Fibroblast of lung (primary cell): ENCODE results near the gene GRB2. TPM values are rescaled to one million over a fixed set of nuclear protein-coding genes. Genes with fewer than 3 reads are reported as not detected.
"Not testable (repeated sequence)": the region's sequence is repeated elsewhere in the genome, so short reads cannot be mapped to it uniquely, and the experiment has no call there.

Experiments
- DNase-seq, 2 donors: peaks; one replicate each; pipeline versions ENCODE4 v3.0.0 to v3.0.0-alpha.2; 2010; ENCODE audit warnings: low read depth in 2 of 2
- H2AFZ ChIP-seq: 2 replicates; pipeline ENCODE4 v1.5.1; 2012; ENCODE audit warnings: low read length, control low read depth, inconsistent platforms
- H3K27ac ChIP-seq: 2 replicates; pipeline ENCODE4 v1.5.1; 2011; ENCODE audit warnings: low read length, control low read depth; ENCODE audit not compliant: insufficient read depth
- H3K27me3 ChIP-seq: 2 replicates; pipeline ENCODE4 v1.5.1; 2011; ENCODE audit warnings: mild to moderate bottlenecking, low read length; ENCODE audit not compliant: control insufficient read depth, insufficient read depth
- H3K36me3 ChIP-seq: 2 replicates; pipeline ENCODE4 v1.5.1; 2011; ENCODE audit warnings: low read length; ENCODE audit not compliant: control insufficient read depth, insufficient read depth
- H3K4me1 ChIP-seq: 2 replicates; pipeline ENCODE4 v1.5.1; 2011; ENCODE audit warnings: low read length; ENCODE audit not compliant: control insufficient read depth, insufficient read depth; ENCODE audit errors: extremely low read depth
- H3K4me2 ChIP-seq: 2 replicates; pipeline ENCODE4 v1.5.1; 2011; ENCODE audit warnings: low read length, control low read depth; ENCODE audit not compliant: insufficient read depth; ENCODE audit errors: extremely low read depth
- H3K4me3 ChIP-seq, 4 experiments: fragments of 200-600 bp in 1 of 4; sonication (generic) in 1 of 4; replicated peaks in 1 of 4; 2 replicates each; pipeline ENCODE4 v1.5.1; 2011 to 2016; ENCODE audit warnings: low read length in 4 of 4, low read depth in 3 of 4, mild to moderate bottlenecking in 3 of 4, control low read depth in 2 of 4, inconsistent platforms in 1 of 4, mixed read lengths in 1 of 4; ENCODE audit not compliant: insufficient read depth in 1 of 4; ENCODE audit errors: control extremely low read depth in 1 of 4
- H3K79me2 ChIP-seq: 2 replicates; pipeline ENCODE4 v1.5.1; 2012; ENCODE audit warnings: mild to moderate bottlenecking, low read length, inconsistent platforms; ENCODE audit not compliant: control insufficient read depth, insufficient read depth
- H3K9ac ChIP-seq: 2 replicates; pipeline ENCODE4 v1.5.1; 2011; ENCODE audit warnings: mild to moderate bottlenecking, low read length, control low read depth; ENCODE audit not compliant: insufficient read depth
- H3K9me3 ChIP-seq: 2 replicates; pipeline ENCODE4 v1.5.1; 2012; ENCODE audit warnings: low read depth, low read length; ENCODE audit not compliant: control insufficient read depth, insufficient read depth
- H4K20me1 ChIP-seq: 2 replicates; pipeline ENCODE4 v1.5.1; 2011; ENCODE audit warnings: low read length; ENCODE audit not compliant: control insufficient read depth, insufficient read depth; ENCODE audit errors: extremely low read depth
- EZH2 ChIP-seq: IDR thresholded peaks from 2 replicates; pipeline ENCODE4 v1.5.1; 2012; ENCODE audit warnings: low read length, control low read depth, mild to moderate bottlenecking; ENCODE audit errors: missing control alignments
- polyA plus RNA-seq, 2 donors: library from polyadenylated mRNA; depleted of rRNA in 1 of 2; stranded (reverse) in 1 of 2; unstranded in 1 of 2; fragments of >200 nt; gene quantifications; 2 replicates each; pipeline ENCODE4 v1.2.1, GENCODE V29; 2011 to 2012; ENCODE audit warnings: missing spikeins in 1 of 2
- total RNA-seq: library from RNA; depleted of rRNA; stranded (reverse); fragments of >200 nt; gene quantifications from 2 replicates; pipeline ENCODE4 v1.2.1, GENCODE V29; 2014
- TF ChIP-seq, protein P1 (sequence below), 2 donors: IDR thresholded peaks in 1 of 2; conservative IDR thresholded peaks in 1 of 2; 1 replicate in 1 of 2; 2 replicates in 1 of 2; pipeline ENCODE4 v1.5.1; 2011 to 2012; ENCODE audit warnings: low read length in 2 of 2, control low read depth in 1 of 2, inconsistent platforms in 1 of 2, low read depth in 1 of 2, mild to moderate bottlenecking in 1 of 2

GRB2 gene
- total and polyA plus RNA-seq, 2 donors (not counting 1 experiment from before 2014, with no cell fraction given): 68.9 to 69.7 TPM

DNA sequence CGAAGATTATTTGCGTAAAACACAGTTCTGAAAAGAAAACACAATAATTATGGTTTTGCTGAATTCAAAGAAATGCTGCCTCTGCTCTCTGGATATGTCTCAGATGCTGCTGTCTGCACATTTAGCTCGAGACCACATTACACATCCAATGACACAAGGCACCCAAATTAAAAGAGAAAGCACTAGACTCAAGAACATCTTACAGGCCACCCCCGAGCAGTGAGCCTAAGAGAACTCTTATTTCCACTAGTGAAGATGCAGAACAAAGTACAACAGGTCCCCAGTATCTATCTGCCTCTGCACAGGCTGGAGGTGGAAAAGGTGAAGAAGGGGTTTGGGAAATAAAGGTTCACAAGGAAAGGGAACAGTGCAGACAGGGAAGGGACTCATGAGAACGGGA, 33.5 kb downstream of the GRB2 start:
- Histone ChIP-seq H3K4me3 (no peak overlapping the region), H4K20me1 (peaks cover 6% of the 10 kb centered on the region), H3K36me3 (no peaks in the 10 kb centered on the region), H3K4me2 (no peak overlapping the region), H3K4me1 (no peaks in the 10 kb centered on the region), H3K27me3 (no peaks in the 10 kb centered on the region), H3K27ac (no peak overlapping the region), H2AFZ (no peak overlapping the region), H3K9me3 (no peaks in the 10 kb centered on the region), H3K9ac (no peak overlapping the region), H3K79me2 (peaks cover 41% of the 10 kb centered on the region)
- TF ChIP-seq EZH2: no peak
- TF ChIP-seq, protein P1, sequence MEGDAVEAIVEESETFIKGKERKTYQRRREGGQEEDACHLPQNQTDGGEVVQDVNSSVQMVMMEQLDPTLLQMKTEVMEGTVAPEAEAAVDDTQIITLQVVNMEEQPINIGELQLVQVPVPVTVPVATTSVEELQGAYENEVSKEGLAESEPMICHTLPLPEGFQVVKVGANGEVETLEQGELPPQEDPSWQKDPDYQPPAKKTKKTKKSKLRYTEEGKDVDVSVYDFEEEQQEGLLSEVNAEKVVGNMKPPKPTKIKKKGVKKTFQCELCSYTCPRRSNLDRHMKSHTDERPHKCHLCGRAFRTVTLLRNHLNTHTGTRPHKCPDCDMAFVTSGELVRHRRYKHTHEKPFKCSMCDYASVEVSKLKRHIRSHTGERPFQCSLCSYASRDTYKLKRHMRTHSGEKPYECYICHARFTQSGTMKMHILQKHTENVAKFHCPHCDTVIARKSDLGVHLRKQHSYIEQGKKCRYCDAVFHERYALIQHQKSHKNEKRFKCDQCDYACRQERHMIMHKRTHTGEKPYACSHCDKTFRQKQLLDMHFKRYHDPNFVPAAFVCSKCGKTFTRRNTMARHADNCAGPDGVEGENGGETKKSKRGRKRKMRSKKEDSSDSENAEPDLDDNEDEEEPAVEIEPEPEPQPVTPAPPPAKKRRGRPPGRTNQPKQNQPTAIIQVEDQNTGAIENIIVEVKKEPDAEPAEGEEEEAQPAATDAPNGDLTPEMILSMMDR (conservative IDR thresholded peaks at IDR 0.05 in 1 of 2, IDR thresholded peaks at IDR 0.05 in 1 of 2; ENCODE audit: low read depth in 1 of 2, low read length in 2 of 2): no peak
- no peak for DNase-seq

DNA sequence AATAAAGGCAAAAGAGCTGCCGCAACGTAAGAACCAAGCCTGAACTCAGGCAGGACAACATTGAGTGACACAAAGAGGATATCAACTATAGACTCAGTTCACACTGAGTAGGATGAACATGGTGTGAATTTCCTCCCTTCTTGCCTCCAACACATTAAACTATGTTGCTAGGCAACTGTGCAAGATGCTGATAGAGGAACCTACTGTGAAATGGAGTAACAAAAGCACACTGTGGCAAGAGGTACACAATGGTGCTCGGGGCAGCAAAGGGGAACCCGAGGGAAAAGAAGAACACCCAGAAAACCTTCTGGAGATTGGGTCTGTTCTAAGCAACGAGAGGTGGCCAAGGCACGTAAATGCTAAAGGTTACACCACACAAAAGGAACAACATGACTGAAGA, 34.1 kb downstream of the GRB2 start:
- Histone ChIP-seq H3K9me3 (no peaks in the 10 kb centered on the region), H3K27me3 (no peaks in the 10 kb centered on the region), H3K27ac (no peak overlapping the region), H2AFZ (no peak overlapping the region), H3K36me3 (no peaks in the 10 kb centered on the region), H3K4me2 (no peak overlapping the region), H4K20me1 (peaks cover 6% of the 10 kb centered on the region), H3K4me1 (no peaks in the 10 kb centered on the region), H3K4me3 (no peak overlapping the region), H3K79me2 (peaks cover 43% of the 10 kb centered on the region), H3K9ac (no peak overlapping the region)
- DNase-seq: no peak
- TF ChIP-seq, protein P1 (conservative IDR thresholded peaks at IDR 0.05 in 1 of 2, IDR thresholded peaks at IDR 0.05 in 1 of 2; ENCODE audit: low read depth in 1 of 2, low read length in 2 of 2): no peak
- TF ChIP-seq EZH2: no peak

DNA sequence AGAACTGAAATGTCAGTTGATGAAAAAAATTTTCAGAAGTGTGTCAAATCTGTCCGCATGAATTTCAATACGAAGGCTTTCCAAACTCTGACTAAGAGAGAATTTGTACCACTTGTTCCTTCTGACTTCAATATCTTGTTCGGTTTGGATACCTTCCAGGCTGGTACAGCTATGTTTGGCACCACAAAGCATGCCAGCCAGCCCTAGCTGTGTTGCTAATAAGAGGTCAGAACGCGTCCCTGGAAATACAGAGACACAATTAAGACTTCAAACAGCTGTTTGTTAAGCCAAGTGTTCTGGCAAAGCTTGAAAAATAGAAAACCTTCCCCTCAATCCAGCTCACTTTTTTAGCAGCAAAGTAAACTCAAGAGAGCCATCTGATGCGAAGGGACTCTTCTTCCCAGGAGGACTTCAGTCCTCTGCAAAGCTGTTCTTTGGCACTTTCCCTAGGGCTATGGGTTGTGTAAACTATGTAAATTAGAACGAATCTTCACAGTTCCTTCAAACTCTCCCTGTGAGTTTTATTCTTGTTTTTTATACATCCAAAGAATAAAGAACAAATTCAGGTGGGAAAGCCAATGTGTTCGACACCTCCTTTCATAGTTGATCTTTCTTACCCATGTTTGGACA, 35.1 kb downstream of the GRB2 start:
- peaks cover 47% of the 10 kb centered on the region for H3K79me2 ChIP-seq
- no peak for TF ChIP-seq EZH2
- TF ChIP-seq, protein P1 (conservative IDR thresholded peaks at IDR 0.05 in 1 of 2, IDR thresholded peaks at IDR 0.05 in 1 of 2; ENCODE audit: low read depth in 1 of 2, low read length in 2 of 2): no peak
- peaks cover 8% of the 10 kb centered on the region for H4K20me1 ChIP-seq
- no peak overlapping the region for H3K9ac ChIP-seq
- H3K36me3 ChIP-seq: no peaks in the 10 kb centered on the region
- no peak overlapping the region for H2AFZ ChIP-seq
- H3K4me2 ChIP-seq: no peak overlapping the region
- DNase-seq: no peak
- H3K27ac ChIP-seq: no peak overlapping the region
- peaks cover 4% of the 10 kb centered on the region for H3K4me1 ChIP-seq
- H3K9me3 ChIP-seq: no peaks in the 10 kb centered on the region
- no peaks in the 10 kb centered on the region for H3K27me3 ChIP-seq
- no peak overlapping the region for H3K4me3 ChIP-seq

DNA sequence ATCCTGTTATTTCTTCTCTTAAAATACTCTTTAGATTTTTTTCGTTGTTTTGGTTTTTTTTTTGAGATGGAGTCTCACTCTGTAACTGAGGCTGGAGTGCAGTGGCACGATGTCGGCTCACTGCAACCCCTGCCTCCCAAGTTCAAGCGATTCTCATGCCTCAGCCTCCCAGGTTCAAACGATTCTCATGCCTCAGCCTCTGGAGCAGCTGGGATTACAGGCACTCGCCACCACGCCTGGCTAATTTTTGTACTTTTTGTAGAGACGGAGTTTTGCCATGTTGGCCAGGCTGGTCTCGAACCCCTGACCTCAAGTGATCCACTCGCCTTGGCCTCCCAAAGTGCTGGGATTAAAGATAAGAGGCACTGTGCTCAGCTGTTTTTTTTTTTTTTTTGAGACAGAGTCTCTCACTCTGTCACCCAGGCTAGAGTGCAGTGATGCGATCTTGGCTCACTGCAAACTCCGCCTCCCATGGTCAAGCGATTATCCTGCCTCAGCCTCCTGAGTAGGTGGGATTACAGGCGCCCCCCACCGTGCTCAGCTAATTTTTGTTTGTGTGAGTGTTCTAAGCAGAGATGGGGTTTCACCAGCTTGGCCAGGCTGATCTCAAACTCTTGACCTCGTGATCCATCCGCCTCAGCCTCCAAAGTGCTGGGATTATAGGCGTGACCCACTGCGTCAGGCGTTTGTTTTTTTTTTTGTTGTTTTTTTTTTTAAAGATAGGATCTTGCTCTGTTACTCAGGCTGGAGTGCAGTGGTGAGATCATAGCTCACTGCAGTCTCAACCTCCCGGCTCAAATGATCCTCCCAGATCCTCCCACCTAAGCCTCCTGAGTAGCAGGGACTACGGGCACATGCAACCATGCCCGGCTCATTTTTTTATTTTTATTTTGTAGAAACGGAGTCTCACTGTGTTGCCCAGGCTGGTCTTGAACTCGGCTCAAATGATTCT, 37.4 kb downstream of the GRB2 start:
- H3K4me3 ChIP-seq, H4K20me1 ChIP-seq, H3K9ac ChIP-seq, H3K27ac ChIP-seq, H3K27me3 ChIP-seq, H3K36me3 ChIP-seq, DNase-seq, H2AFZ ChIP-seq, H3K9me3 ChIP-seq, H3K4me2 ChIP-seq, H3K4me1 ChIP-seq: not testable (repeated sequence)
- peaks cover 49% of the 10 kb centered on the region for H3K79me2 ChIP-seq
